ENCODE results near the gene CWC25. TPM values are rescaled to one million over a fixed set of nuclear protein-coding genes. Genes with fewer than 3 reads are reported as not detected.

CWC25 gene
- total RNA-seq, 1 donor = 9.9 TPM

DNA sequence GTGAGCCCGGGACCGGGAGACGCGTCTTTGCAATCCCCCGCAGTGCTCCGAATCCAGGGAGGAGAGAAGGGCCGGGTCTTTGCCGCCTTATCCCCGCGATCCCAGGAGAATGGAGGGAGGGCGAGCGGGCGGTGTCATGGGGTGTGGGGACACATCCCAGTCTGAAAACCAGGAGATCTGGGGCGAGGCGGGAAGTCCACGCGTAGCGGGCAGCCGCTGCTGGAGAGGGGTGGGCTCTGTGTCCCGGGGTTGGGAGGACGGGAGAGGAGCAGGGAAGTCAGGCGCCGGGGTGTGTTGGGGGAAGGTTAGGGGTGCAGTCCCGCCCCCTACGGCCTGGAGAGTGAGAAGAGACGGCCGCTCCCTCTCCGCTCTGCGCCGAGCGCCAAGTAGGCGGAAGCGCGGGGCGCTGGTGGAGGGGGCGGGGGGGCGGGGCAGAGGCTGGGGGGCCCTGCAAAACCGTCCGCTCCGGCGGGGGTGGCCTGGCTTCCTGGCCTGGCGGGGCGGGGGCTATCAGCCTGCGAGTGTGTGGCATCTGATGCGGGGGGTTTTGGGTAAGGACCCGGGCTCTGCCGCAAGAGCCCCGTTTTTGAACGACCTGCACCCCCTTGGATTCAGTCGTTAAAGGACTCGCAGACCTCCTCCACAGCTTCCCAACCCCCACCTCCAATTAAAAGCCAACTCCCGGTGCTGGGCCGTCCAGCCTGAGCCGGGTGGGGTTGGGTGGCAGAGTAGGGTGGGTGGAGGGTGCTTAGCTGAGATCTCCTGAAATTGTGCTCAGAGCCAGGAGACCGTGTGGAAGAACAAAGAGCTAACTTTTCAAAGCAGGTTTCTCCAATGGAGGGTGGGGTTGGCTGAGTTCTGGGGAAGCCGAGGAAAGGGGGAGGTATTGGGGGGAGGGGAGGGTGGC lies 45.4 kb upstream of the CWC25 start:
- peak; percentile 69 for DNase-seq (ENCODE audit: low read depth)

DNA sequence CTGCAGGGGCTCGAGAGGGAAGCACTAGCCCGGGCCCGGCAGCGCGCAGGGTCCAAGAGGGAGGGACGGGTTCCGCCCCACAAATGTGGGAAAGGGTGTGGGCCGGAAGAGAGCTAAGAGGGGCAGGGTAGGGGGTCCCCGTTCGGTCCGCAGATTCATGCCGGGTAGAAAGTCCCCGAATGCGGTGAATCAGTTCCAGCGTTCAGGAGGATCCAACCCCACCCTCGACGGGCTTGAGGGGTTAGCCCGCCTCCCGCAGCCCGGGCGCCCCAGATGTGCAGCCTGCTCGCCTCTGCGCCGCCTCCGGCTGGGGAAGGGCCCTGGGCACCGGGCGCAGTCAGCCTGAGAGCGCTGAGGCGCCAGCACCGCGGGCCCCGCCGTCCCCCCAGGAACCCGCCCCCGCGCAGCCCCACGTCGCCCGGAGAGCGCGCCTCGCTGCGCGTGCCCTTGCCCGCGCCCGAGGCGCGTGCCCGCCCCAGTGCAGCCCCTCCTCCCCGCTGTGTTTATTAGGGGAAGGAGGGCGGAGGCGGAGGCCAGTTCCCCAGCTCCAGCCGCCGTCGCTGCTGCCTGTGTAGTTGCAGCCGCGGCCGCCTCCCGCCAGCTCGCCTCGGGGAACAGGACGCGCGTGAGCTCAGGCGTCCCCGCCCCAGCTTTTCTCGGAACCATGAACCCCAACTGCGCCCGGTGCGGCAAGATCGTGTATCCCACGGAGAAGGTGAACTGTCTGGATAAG lies 44.6 kb upstream of the CWC25 start, which contains the start of gene LASP1:
LASP1 (plus strand) TSS at position 533 of the 733 bp plus-strand sequence; CDS start at position 665, 132 bp downstream.
- peak within 1 kb of the TSS; percentile 100 for H3K4me3 ChIP-seq (ENCODE audit: low read depth, low read length)
- TF ChIP-seq, protein P1, sequence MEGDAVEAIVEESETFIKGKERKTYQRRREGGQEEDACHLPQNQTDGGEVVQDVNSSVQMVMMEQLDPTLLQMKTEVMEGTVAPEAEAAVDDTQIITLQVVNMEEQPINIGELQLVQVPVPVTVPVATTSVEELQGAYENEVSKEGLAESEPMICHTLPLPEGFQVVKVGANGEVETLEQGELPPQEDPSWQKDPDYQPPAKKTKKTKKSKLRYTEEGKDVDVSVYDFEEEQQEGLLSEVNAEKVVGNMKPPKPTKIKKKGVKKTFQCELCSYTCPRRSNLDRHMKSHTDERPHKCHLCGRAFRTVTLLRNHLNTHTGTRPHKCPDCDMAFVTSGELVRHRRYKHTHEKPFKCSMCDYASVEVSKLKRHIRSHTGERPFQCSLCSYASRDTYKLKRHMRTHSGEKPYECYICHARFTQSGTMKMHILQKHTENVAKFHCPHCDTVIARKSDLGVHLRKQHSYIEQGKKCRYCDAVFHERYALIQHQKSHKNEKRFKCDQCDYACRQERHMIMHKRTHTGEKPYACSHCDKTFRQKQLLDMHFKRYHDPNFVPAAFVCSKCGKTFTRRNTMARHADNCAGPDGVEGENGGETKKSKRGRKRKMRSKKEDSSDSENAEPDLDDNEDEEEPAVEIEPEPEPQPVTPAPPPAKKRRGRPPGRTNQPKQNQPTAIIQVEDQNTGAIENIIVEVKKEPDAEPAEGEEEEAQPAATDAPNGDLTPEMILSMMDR (IDR thresholded peaks at IDR 0.05; ENCODE audit: insufficient read depth, low read depth, low read length) = no peak

More for the DNA sequence above, 45.4 kb upstream of the CWC25 start:
- peak overlapping the region; percentile 100 for H3K4me3 ChIP-seq (ENCODE audit: low read depth, low read length)
- TF ChIP-seq, protein P1 (IDR thresholded peaks at IDR 0.05; ENCODE audit: insufficient read depth, low read depth, low read length) = no peak

GRCh38 chr17:38868817-38869525 lies 43.9 kb upstream of the CWC25 start:
- TF ChIP-seq, protein P1 (IDR thresholded peaks at IDR 0.05; ENCODE audit: insufficient read depth, low read depth, low read length) = no peak
- H3K4me3 ChIP-seq (ENCODE audit: low read depth, low read length) = peak overlapping the region; percentile 100
- DNase-seq (ENCODE audit: low read depth) = peak; percentile 90

More for the DNA sequence above, 44.6 kb upstream of the CWC25 start, which contains the start of gene LASP1:
- DNase-seq (ENCODE audit: low read depth) = peak; percentile 90

DNA sequence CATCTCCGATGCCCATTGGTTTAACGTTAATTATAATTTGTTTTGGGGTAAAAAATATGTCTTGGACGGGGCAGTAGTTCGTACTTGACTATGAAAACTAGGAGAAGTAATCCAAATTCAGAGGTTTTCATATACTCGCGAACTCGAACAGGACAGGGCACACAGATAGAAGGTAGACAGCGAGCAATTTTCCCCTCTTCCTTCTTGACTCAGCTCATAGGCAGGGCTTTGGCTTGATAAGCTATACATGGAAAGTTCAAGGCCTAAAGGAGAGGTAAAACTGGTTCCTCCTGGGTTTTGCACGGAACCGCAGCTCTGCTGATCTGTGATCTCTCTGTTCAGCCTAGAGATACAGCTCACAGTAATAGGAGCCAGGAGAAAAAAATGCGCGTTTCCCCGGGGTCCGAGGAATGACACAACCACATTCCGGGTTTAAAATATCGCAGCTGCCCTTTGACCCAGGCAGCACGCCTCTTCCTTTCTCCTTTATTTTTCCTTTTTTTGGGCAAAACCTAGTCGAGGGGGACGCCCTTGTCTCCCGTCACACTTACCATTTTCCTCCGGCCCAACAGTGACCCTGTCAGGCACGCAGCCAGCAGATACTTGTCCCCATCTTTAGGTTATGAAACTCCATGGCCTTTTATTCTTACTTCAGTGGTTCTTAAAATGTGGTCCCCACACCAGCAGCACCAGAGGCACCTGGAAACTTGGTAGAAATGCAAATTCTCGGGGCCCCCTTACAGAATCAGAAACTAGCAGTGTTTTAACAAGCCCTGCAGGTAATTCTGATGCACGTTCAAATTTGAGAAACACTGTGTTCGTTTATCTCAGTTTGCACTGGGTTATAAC lies 43.1 kb upstream of the CWC25 start:
- DNase-seq (ENCODE audit: low read depth) = peak; percentile 71
- TF ChIP-seq, protein P1 (IDR thresholded peaks at IDR 0.05; ENCODE audit: insufficient read depth, low read depth, low read length) = no peak
- H3K4me3 ChIP-seq (ENCODE audit: low read depth, low read length) = peak overlapping the region; percentile 100

- peak overlapping the region; percentile 100 for H3K4me3 ChIP-seq (ENCODE audit: low read depth, low read length)
- peak; percentile 74 for DNase-seq (ENCODE audit: low read depth)
- TF ChIP-seq, protein P1 (IDR thresholded peaks at IDR 0.05; ENCODE audit: insufficient read depth, low read depth, low read length) = peak; percentile 28
These were observed 42.3 kb upstream of the CWC25 start for GRCh38 chr17:38867179-38867967.

Data from fibroblast of villous mesenchyme (primary cell).